Fibroblast of villous mesenchyme (primary cell): ENCODE results near the gene RESP18. TPM values are rescaled to one million over a fixed set of nuclear protein-coding genes. Genes with fewer than 3 reads are reported as not detected.
"Not testable (repeated sequence)": the region's sequence is repeated elsewhere in the genome, so short reads cannot be mapped to it uniquely, and the experiment has no call there.

Experiments used
- DNase-seq: peaks from one replicate; pipeline ENCODE4 v3.0.0-alpha.2; 2010; ENCODE audit warnings: low read depth
- H3K4me3 ChIP-seq: 2 replicates; pipeline ENCODE4 v1.5.1; 2011; ENCODE audit warnings: low read depth, mild to moderate bottlenecking, low read length
- CTCF ChIP-seq: IDR thresholded peaks from 2 replicates; pipeline ENCODE4 v1.5.1; 2012; ENCODE audit warnings: low read depth, mild to moderate bottlenecking, low read length; ENCODE audit not compliant: insufficient read depth
- total RNA-seq: library from RNA; depleted of rRNA; stranded (reverse); fragments of >200 nt; gene quantifications from 2 replicates; pipeline ENCODE4 v1.2.3, GENCODE V29; 2012

The RESP18 gene
- total RNA-seq, 1 donor: not detected

- TF ChIP-seq CTCF: no peak
- DNase-seq: peak; percentile 34
- no peak overlapping the region for H3K4me3 ChIP-seq
Measured at GRCh38 chr2:219331560-219332213, 857 bp downstream of the RESP18 start.

GRCh38 chr2:219327719-219328118 is 4.8 kb downstream of the RESP18 start:
- TF ChIP-seq CTCF: no peak
- H3K4me3 ChIP-seq: no peak overlapping the region
- DNase-seq: no peak

- DNase-seq: no peak
- TF ChIP-seq CTCF: no peak
- H3K4me3 ChIP-seq: no peak overlapping the region
Measured at GRCh38 chr2:219325657-219326315, 6.8 kb downstream of the RESP18 start.

- DNase-seq: no peak
- H3K4me3 ChIP-seq: no peak overlapping the region
- no peak for TF ChIP-seq CTCF
Measured at GRCh38 chr2:219325136-219325535, 7.4 kb downstream of the RESP18 start.

- no peak for DNase-seq
- H3K4me3 ChIP-seq: no peak overlapping the region
Measured at GRCh38 chr2:219323434-219323833, 9.1 kb downstream of the RESP18 start.

GRCh38 chr2:219314804-219315468 is 17.6 kb downstream of the RESP18 start:
- no peak overlapping the region for H3K4me3 ChIP-seq
- DNase-seq: no peak
- no peak for TF ChIP-seq CTCF

More at GRCh38 chr2:219323434-219323833, 9.1 kb downstream of the RESP18 start:
- no peak for TF ChIP-seq CTCF

- not testable (repeated sequence) for DNase-seq, H3K4me3 ChIP-seq
Measured at GRCh38 chr2:219312683-219313263, 19.8 kb downstream of the RESP18 start.
